HepG2 (cell line): ENCODE data around the gene MICOS13. TPM values are rescaled to one million over a fixed set of nuclear protein-coding genes. Genes with fewer than 3 reads are reported as not detected.

Source experiments
- ASH2L ChIP-seq: fragments of 300-600, 200-600 bp; sonication (generic); IDR thresholded peaks from 2 replicates; pipeline ENCODE4 v1.7.0; 2017; ENCODE audit warnings: low read depth, mild to moderate bottlenecking, moderate library complexity, mixed read lengths, low read length; ENCODE audit not compliant: insufficient read length
- BHLHE40 ChIP-seq: IDR thresholded peaks from 2 replicates; pipeline ENCODE4 v1.6.1; 2011; ENCODE audit warnings: low read length, improper control_type of control experiment
- ELF3 ChIP-seq: IDR thresholded peaks from 2 replicates; pipeline ENCODE4 v1.6.1; 2016; ENCODE audit warnings: missing genetic modification reagents, missing compliant biosample characterization
- FOSL2 ChIP-seq: sonication (generic); formaldehyde crosslinking; IDR thresholded peaks from 2 replicates; pipeline ENCODE4 v1.4.0; 2020; ENCODE audit warnings: missing genetic modification reagents
- IRF2 ChIP-seq: IDR thresholded peaks from 2 replicates; pipeline ENCODE4 v1.6.1; 2018; ENCODE audit warnings: missing genetic modification reagents, missing compliant biosample characterization
- RAD21 ChIP-seq: fragments of 450-650 bp; formaldehyde crosslinking; IDR thresholded peaks from 2 replicates; pipeline ENCODE4 v1.5.0; 2020; ENCODE audit warnings: mild to moderate bottlenecking
- TRIM24 ChIP-seq: sonication (generic); formaldehyde crosslinking; IDR thresholded peaks from 2 replicates; pipeline ENCODE4 v1.8.0; 2022; ENCODE audit warnings: mild to moderate bottlenecking, missing genetic modification reagents
- ZC3H4 ChIP-seq: sonication (generic); formaldehyde crosslinking; IDR thresholded peaks from 2 replicates; pipeline ENCODE4 v1.4.0; 2020; ENCODE audit warnings: missing genetic modification reagents, borderline replicate concordance
- ZFAT ChIP-seq: sonication (generic); formaldehyde crosslinking; conservative IDR thresholded peaks from 2 replicates; pipeline ENCODE4 v1.8.1; 2023; ENCODE audit warnings: missing genetic modification reagents, inconsistent platforms
- ZMYM3 ChIP-seq: sonication (generic); formaldehyde crosslinking; IDR thresholded peaks from 2 replicates; pipeline ENCODE4 v1.5.1; 2020; ENCODE audit warnings: mild to moderate bottlenecking, missing genetic modification reagents
- ZNF383 ChIP-seq: sonication (generic); formaldehyde crosslinking; IDR thresholded peaks from 2 replicates; pipeline ENCODE4 v1.4.0; 2020; ENCODE audit warnings: missing genetic modification reagents, mild to moderate bottlenecking, borderline replicate concordance
- ZNF441 ChIP-seq: sonication (generic); formaldehyde crosslinking; IDR thresholded peaks from 2 replicates; pipeline ENCODE4 v1.7.0; 2021; ENCODE audit warnings: missing genetic modification reagents, borderline replicate concordance
- polyA plus RNA-seq, 8 experiments: library from polyadenylated mRNA; depleted of rRNA in 3 of 8; stranded (reverse) in 7 of 8; unstranded in 1 of 8; fragments of >200 nt; fragmentation: Illumina TruSeq in 4 of 8; extraction: Trizol in 4 of 8; gene quantifications; 2 replicates each; pipeline versions ENCODE4 v1.2.1 to v1.2.3, GENCODE V29; 2011 to 2016; ENCODE audit warnings: low read depth in 4 of 8, missing spikeins in 1 of 8, mixed read lengths in 1 of 8; ENCODE audit not compliant: insufficient read depth in 1 of 8
- total RNA-seq, 5 experiments: library from RNA; depleted of rRNA; stranded (reverse); fragments of >200 nt; fragmentation: Illumina TruSeq; extraction: Trizol; gene quantifications; 2 replicates each; pipeline ENCODE4 v1.2.3, GENCODE V29; 2016; ENCODE audit warnings: low read depth in 1 of 5
- TF ChIP-seq, protein P1 (sequence below): sonication (generic); formaldehyde crosslinking; IDR thresholded peaks from 2 replicates; pipeline ENCODE4 v1.4.0; 2020; ENCODE audit warnings: mild to moderate bottlenecking, missing genetic modification reagents
- TF ChIP-seq, protein P2 (sequence below): sonication (generic); formaldehyde crosslinking; IDR thresholded peaks from 2 replicates; pipeline ENCODE4 v1.4.0; 2020; ENCODE audit warnings: mild to moderate bottlenecking, missing genetic modification reagents, borderline replicate concordance
- TF ChIP-seq, protein P3 (sequence below): sonication (generic); formaldehyde crosslinking; IDR thresholded peaks from 2 replicates; pipeline ENCODE4 v1.4.0; 2020; ENCODE audit warnings: mild to moderate bottlenecking, missing genetic modification reagents

Gene MICOS13
- total and polyA plus RNA-seq, 2 of the 13 experiments (the other 11 are each of a cell fraction or from before 2014, with no cell fraction given): 28.8 to 35.4 TPM

DNA sequence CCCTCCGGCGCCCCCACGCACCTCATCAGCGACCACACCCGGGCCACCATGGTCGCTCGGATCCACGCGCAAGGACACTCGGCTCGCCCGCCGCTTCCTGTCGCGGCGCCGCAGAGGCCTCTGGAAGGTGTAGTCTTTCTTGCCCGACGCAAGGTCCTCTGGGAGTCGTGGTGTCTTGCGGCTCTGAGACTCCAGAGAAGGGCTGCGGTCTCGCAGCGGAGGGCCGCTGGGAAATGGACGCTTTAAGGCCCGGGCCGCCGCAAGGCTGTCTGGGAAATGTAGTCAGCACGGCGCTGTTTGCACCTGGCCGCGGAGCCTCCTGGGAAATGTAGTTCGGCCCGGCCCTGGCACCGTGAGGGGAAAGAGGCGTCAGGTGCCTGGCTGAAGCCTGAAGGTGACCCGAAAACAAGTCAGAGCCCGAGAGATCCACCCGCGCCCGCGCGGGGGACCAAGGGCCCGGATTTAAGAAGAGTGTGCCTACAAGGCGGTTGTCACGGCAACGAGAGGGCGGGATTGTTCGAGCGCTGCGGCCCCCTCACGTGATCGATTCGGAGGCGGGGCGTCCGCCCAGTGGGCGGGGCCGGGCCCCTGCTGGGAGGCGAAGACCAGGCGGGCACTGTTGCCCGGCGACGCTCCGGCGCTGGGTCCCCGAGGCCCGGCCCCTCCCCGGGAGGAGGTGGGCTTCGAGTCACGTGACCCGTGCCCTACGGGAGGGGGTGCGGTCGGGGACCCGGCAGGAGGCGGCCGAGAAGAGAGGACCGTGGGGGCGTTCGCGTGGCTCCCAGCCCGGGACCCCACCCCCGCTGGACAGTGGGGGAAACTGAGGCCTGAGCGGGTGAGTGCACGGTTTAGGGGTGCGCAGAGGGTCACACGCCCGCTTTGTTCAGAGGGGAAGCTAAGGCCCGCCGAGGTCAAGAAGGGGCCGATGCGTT is at the start of gene MICOS13, which contains the start of gene HSD11B1L (continued):
- no peak; the same call in 1 of the 2 replicates for TF ChIP-seq ZMYM3 (CRISPR knock-in tag)
- 0 out of 2 replicates have a peak, but pooled peaks have one; percentile 31 for TF ChIP-seq ZNF441 (CRISPR knock-in tag)
- TF ChIP-seq FOSL2: peak; percentile 51
- TF ChIP-seq, protein P1, sequence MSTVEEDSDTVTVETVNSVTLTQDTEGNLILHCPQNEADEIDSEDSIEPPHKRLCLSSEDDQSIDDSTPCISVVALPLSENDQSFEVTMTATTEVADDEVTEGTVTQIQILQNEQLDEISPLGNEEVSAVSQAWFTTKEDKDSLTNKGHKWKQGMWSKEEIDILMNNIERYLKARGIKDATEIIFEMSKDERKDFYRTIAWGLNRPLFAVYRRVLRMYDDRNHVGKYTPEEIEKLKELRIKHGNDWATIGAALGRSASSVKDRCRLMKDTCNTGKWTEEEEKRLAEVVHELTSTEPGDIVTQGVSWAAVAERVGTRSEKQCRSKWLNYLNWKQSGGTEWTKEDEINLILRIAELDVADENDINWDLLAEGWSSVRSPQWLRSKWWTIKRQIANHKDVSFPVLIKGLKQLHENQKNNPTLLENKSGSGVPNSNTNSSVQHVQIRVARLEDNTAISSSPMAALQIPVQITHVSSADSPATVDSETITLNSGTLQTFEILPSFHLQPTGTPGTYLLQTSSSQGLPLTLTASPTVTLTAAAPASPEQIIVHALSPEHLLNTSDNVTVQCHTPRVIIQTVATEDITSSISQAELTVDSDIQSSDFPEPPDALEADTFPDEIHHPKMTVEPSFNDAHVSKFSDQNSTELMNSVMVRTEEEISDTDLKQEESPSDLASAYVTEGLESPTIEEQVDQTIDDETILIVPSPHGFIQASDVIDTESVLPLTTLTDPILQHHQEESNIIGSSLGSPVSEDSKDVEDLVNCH: no peak
- TF ChIP-seq ASH2L: peak; percentile 86
- TF ChIP-seq, protein P2, sequence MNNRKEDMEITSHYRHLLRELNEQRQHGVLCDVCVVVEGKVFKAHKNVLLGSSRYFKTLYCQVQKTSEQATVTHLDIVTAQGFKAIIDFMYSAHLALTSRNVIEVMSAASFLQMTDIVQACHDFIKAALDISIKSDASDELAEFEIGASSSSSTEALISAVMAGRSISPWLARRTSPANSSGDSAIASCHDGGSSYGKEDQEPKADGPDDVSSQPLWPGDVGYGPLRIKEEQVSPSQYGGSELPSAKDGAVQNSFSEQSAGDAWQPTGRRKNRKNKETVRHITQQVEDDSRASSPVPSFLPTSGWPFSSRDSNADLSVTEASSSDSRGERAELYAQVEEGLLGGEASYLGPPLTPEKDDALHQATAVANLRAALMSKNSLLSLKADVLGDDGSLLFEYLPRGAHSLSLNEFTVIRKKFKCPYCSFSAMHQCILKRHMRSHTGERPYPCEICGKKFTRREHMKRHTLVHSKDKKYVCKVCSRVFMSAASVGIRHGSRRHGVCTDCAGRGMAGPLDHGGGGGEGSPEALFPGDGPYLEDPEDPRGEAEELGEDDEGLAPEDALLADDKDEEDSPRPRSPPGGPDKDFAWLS (CRISPR knock-in tag): no peak
- peak; percentile 39; the same call in 1 of the 2 replicates for TF ChIP-seq ELF3 (CRISPR knock-in tag)
- 0 out of 2 replicates have a peak, but pooled peaks have one; percentile 30 for TF ChIP-seq RAD21 (CRISPR knock-in tag)
- TF ChIP-seq TRIM24 (CRISPR knock-in tag): no peak
- no peak for TF ChIP-seq ZC3H4 (CRISPR knock-in tag)
- TF ChIP-seq IRF2 (CRISPR knock-in tag): peak; percentile 95
- no peak for TF ChIP-seq ZFAT
- peak; percentile 89 for TF ChIP-seq BHLHE40
- TF ChIP-seq, protein P3, sequence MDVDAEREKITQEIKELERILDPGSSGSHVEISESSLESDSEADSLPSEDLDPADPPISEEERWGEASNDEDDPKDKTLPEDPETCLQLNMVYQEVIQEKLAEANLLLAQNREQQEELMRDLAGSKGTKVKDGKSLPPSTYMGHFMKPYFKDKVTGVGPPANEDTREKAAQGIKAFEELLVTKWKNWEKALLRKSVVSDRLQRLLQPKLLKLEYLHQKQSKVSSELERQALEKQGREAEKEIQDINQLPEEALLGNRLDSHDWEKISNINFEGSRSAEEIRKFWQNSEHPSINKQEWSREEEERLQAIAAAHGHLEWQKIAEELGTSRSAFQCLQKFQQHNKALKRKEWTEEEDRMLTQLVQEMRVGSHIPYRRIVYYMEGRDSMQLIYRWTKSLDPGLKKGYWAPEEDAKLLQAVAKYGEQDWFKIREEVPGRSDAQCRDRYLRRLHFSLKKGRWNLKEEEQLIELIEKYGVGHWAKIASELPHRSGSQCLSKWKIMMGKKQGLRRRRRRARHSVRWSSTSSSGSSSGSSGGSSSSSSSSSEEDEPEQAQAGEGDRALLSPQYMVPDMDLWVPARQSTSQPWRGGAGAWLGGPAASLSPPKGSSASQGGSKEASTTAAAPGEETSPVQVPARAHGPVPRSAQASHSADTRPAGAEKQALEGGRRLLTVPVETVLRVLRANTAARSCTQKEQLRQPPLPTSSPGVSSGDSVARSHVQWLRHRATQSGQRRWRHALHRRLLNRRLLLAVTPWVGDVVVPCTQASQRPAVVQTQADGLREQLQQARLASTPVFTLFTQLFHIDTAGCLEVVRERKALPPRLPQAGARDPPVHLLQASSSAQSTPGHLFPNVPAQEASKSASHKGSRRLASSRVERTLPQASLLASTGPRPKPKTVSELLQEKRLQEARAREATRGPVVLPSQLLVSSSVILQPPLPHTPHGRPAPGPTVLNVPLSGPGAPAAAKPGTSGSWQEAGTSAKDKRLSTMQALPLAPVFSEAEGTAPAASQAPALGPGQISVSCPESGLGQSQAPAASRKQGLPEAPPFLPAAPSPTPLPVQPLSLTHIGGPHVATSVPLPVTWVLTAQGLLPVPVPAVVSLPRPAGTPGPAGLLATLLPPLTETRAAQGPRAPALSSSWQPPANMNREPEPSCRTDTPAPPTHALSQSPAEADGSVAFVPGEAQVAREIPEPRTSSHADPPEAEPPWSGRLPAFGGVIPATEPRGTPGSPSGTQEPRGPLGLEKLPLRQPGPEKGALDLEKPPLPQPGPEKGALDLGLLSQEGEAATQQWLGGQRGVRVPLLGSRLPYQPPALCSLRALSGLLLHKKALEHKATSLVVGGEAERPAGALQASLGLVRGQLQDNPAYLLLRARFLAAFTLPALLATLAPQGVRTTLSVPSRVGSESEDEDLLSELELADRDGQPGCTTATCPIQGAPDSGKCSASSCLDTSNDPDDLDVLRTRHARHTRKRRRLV (CRISPR knock-in tag): no peak; the same call in 1 of the 2 replicates
- no peak for TF ChIP-seq ZNF383
